Esophagus (tissue), 2 donors: ENCODE data around the gene ARHGEF39. TPM values are rescaled to one million over a fixed set of nuclear protein-coding genes. Genes with fewer than 3 reads are reported as not detected.
"Not testable (repeated sequence)": the region's sequence is repeated elsewhere in the genome, so short reads cannot be mapped to it uniquely, and the experiment has no call there.

ENCODE experiments used
- H3K27ac ChIP-seq, 2 donors: one replicate each; pipeline ENCODE4 v1.5.1; 2013; ENCODE audit warnings: low read depth in 2 of 2, mild to moderate bottlenecking in 2 of 2, inconsistent platforms in 1 of 2, low read length in 1 of 2, moderate library complexity in 1 of 2
- H3K27me3 ChIP-seq, 2 donors: one replicate each; pipeline ENCODE4 v1.6.1; 2013; ENCODE audit warnings: low read length in 2 of 2, control low read depth in 1 of 2, mild to moderate bottlenecking in 1 of 2; ENCODE audit not compliant: insufficient read depth in 2 of 2, control insufficient read depth in 1 of 2
- H3K36me3 ChIP-seq, 2 donors: one replicate each; pipeline ENCODE4 v1.6.1; 2013; ENCODE audit warnings: low read length in 1 of 2; ENCODE audit not compliant: control insufficient read depth in 2 of 2, insufficient read depth in 2 of 2
- H3K4me1 ChIP-seq, 2 donors: one replicate each; pipeline ENCODE4 v1.6.1; 2013; ENCODE audit warnings: low read length in 1 of 2; ENCODE audit not compliant: control insufficient read depth in 2 of 2, insufficient read depth in 2 of 2
- H3K4me3 ChIP-seq, 2 donors: one replicate each; pipeline ENCODE4 v1.5.1; 2013; ENCODE audit warnings: low read length in 2 of 2, mild to moderate bottlenecking in 2 of 2, low read depth in 1 of 2, moderate library complexity in 1 of 2
- H3K9me3 ChIP-seq, 2 donors: one replicate each; pipeline ENCODE4 v1.6.1; 2013; ENCODE audit warnings: mild to moderate bottlenecking in 2 of 2, low read depth in 1 of 2, low read length in 1 of 2, moderate library complexity in 1 of 2; ENCODE audit not compliant: control insufficient read depth in 2 of 2, insufficient read depth in 1 of 2
- WGBS, 2 donors: extraction: QIAGEN DNeasy Blood & Tissue Kit; methylation state at CpG; one replicate each; pipeline ENCODE4 v1.1.7; 2013; 5-methylcytosine and 5-hydroxymethylcytosine counted together
- polyA plus RNA-seq, 2 donors: library from polyadenylated mRNA; stranded (reverse); fragments of 200-250 nt; gene quantifications; one replicate each; pipeline ENCODE4 v1.2.3, GENCODE V29; 2013
- donor health status: healthy with polysubstance abuse.
- donor health status: Bipolar disorder and iron deficiency.

ARHGEF39 gene
- polyA plus RNA-seq, 2 donors = 2.4 to 4.0 TPM

DNA sequence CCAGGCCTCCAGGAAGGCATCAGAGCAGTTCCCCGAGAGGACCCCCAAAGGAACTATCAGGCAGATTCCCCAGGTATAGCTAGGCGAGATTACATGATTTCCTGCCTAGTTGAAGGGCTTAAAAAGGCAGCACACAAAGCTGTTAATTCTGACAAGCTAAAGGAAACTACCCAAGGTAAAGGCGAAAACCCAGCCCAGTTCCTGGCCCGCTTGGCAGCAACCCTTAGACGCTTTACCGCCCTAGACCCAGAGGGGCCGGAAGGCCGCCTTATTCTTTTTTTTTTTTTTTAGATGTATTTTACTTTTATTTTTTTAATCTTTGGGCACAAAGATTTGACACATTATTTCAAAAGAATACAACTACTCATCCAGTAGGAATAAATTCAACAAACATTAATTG, 26.2 kb downstream of the ARHGEF39 start:
- 71 to 74% methylated on average over 7 of the region's 8 CpGs for WGBS, 2 donors
- H3K27ac ChIP-seq, H3K36me3 ChIP-seq, H3K4me3 ChIP-seq, H3K4me1 ChIP-seq, H3K9me3 ChIP-seq, H3K27me3 ChIP-seq: not testable (repeated sequence)

DNA sequence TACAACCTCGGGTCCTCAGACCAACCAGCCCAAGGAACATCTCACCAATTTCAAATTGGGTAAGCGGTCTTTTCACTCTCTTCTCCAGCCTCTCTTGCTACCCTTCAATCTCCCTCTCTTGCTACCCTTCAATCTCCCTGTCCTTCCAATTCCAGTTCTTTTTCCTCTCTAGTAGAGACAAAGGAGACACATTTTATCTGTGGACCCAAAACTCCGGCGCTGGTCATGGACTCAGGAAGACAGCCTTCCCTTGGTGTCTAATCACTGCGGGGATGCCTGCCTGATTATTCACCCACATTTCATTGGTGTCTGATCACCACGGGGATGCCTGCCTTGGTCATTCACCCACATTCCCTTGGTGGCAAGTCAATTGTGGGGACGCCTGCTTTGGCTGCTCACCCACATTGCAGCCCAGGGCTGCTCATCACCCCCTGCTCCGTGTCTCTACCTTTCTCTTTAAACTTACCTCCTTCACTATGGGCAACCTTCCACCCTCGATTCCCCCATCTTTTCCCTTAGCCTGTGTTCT, 27.5 kb downstream of the ARHGEF39 start:
- H3K4me3 ChIP-seq, H3K9me3 ChIP-seq, H3K27ac ChIP-seq, H3K36me3 ChIP-seq, H3K27me3 ChIP-seq, H3K4me1 ChIP-seq: not testable (repeated sequence)
- WGBS, 2 donors = 90 to 95% methylated on average over 9 of the region's 9 CpGs

DNA sequence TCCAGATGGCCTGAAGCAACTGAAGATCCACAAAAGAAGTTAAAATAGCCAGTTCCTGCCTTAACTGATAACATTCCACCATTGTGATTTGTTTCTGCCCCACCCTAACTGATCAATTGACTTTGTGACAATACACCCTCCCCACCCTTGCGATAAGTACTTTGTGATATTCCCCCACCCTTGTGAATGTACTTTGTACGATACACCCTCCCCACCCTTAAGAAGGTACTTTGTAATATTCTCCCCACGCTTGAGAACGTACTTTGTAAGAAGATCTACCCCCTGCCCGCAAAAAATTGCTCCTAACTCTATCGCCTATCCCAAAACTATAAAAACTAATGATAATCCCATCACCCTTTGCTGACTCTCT, 28.1 kb downstream of the ARHGEF39 start:
- WGBS, 2 donors = 94 to 96% methylated on average over 6 of the region's 6 CpGs
- H3K4me3 ChIP-seq, H3K4me1 ChIP-seq, H3K27me3 ChIP-seq, H3K27ac ChIP-seq, H3K9me3 ChIP-seq, H3K36me3 ChIP-seq: not testable (repeated sequence)

DNA sequence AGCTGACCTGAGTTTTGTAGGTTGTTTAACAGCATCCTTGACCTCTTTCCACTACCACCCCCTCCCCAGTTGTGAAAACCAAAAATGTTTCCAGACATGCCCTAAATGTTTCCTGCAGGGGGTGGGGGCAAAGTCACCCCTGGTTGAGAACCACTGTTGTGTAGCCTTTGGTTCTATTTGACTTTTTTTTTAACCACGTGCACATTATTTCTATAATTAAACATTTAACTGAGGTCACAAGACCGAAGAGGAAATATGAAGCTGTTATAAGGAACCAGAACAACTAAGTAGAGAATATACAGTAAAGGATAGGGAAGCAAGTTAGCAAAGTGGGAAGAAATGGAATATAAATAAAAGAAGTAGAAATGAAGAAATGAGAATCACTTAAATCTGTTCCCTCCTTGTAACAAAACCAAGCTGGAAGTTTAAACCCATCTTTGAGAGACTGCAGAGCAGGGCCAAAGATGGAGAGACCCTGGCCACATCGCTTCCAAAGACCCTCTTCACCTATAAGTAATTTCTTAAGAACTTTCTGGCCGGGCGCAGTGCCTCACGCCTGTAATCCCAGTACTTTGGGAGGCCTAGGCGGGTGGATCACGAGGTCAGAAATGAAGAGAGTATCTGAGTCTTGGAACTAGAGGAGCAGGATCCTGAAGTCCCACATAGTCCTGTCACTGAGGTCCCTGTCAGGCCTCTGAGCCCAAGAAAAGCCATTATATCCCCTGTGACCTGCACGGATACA, 28.7 kb downstream of the ARHGEF39 start:
- no peak overlapping the region for H3K4me3 ChIP-seq
- WGBS, 2 donors = 81 to 88% methylated on average over 9 of the region's 9 CpGs
- H3K4me1 ChIP-seq = no peaks in the 10 kb centered on the region

DNA sequence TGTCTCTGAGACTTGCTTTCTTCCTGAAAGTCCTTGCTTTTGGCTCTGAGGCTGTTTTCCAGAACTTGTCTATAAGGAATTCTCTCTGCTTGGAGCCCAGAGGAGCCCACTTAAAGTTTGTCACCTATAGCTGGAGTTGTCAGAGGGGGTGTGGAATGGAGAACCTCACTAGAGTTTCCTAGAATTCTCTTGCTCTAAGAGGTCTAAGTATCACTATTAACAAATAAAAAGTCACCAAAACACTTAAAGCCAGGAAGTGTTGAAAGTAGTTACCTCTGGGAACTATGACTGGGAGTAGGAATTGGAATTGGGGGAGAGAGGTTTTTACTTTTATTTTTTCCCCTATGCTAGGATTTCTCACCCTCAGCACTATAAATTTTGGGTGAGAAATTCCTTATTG, 29.3 kb downstream of the ARHGEF39 start:
- H3K27ac ChIP-seq = no peak overlapping the region
- H3K9me3 ChIP-seq = no peaks in the 10 kb centered on the region

More for the DNA sequence above, 28.7 kb downstream of the ARHGEF39 start:
- H3K9me3 ChIP-seq = no peaks in the 10 kb centered on the region
- H3K27me3 ChIP-seq = no peaks in the 10 kb centered on the region
- H3K36me3 ChIP-seq = peaks cover 0 to 3% of the 10 kb centered on the region in 2 donors
- no peak overlapping the region for H3K27ac ChIP-seq

DNA sequence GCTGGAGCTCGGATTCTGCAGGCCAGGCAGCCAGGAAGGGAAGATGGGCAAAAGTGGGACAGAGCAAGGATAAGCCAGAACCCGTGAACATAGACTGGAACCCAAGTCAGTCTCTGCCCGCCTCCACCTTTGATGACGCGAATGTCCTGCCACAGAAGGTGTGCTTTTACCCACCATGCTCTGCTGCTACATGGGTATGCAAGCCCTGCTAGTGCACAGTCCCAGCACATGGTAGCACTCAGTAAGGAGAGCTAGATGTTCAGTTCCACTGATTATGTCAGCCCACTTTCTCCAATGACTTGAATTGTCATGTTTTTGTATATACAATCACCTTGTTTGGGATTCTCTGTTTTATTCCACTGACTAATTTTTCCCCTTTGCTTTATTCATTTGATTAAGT, 35.4 kb downstream of the ARHGEF39 start:
- Histone ChIP-seq H3K36me3 (no peaks in the 10 kb centered on the region), H3K27ac (no peak overlapping the region), H3K4me1 (no peaks in the 10 kb centered on the region), H3K4me3 (no peak overlapping the region), H3K9me3 (no peaks in the 10 kb centered on the region), H3K27me3 (no peaks in the 10 kb centered on the region)
- WGBS, 2 donors = 84 to 89% methylated on average over 5 of the region's 5 CpGs

More for the DNA sequence above, 29.3 kb downstream of the ARHGEF39 start:
- H3K4me1 ChIP-seq = no peaks in the 10 kb centered on the region
- peaks cover 0 to 3% of the 10 kb centered on the region in 2 donors for H3K36me3 ChIP-seq
- no peak overlapping the region for H3K4me3 ChIP-seq
- no peaks in the 10 kb centered on the region for H3K27me3 ChIP-seq

DNA sequence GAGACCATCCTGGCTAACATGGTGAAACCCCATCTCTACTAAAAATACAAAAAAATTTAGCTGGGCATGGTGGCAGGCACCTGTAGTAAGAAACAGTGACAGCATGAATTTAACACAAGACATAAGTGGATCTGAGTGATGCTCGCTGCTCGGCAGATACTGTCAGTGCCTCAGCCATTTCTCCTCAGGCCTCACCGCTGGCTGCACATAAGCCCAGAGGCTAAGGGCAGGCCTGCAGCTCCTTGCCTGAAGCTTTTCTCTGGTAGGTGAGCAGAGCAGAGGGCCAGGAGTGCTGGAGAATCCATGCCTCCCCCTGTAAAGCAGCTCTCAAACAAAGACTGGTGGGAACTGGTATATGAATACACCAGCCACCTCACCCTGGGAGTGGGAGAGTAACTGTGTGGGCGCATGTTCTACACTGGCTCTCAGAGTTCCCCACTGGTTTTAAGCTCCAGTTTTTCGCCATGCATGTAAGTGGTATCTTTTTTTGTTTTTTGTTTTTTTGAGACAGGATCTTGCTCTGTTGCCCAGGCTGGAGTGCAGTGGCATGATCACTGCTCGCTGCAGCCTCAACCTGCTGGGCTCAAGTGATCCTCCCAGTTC, 36.5 kb downstream of the ARHGEF39 start:
- H3K36me3 ChIP-seq = no peaks in the 10 kb centered on the region
- no peaks in the 10 kb centered on the region for H3K9me3 ChIP-seq
- no peak overlapping the region for H3K27ac ChIP-seq
- H3K27me3 ChIP-seq = no peaks in the 10 kb centered on the region
- H3K4me1 ChIP-seq = no peaks in the 10 kb centered on the region
- no peak overlapping the region for H3K4me3 ChIP-seq
- 93 to 98% methylated on average over 6 of the region's 6 CpGs for WGBS, 2 donors

DNA sequence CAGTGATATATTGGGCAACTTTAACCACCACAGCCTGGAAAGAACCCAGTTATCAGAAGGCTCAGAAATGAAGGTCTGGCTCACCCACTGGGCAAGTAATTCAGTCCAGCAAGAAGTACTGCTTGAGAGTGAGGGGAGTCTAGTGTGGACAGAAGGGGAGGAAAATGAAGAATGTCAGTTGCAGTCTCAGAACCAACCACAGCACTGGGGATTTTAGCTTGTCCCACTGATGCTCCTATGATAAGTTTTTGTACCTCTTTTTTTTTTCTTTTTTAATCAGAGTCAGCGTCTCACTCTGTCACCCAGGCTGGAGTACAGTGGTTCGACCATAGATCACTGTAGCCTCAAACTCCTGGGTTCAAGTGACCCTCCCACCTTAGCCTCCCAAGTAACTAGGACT, 37.4 kb downstream of the ARHGEF39 start:
- Histone ChIP-seq H3K4me1 (no peaks in the 10 kb centered on the region), H3K27me3 (no peaks in the 10 kb centered on the region), H3K27ac (no peak overlapping the region), H3K36me3 (no peaks in the 10 kb centered on the region), H3K4me3 (no peak overlapping the region), H3K9me3 (no peaks in the 10 kb centered on the region)
- 85 to 89% methylated on average over 2 of the region's 2 CpGs for WGBS, 2 donors

DNA sequence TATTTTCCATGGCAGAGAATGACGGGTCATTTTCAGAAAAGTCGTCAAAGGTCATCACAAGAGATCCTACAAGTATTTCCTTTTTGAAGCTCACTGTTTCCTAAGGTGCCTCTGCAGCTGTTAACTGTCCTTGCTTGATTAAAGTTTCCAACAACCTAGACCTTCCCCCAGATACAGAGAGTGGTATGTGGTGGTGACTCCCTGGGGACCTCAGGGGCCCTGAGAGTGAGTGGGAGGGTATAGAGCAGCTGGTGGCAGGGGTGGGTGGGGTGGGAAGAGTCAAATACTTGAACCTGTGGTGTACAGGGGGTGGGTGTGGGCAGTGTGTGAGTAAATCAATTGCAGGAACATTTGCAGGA, 45.2 kb downstream of the ARHGEF39 start:
- Histone ChIP-seq H3K27ac (no peak overlapping the region), H3K36me3 (no peaks in the 10 kb centered on the region), H3K9me3 (no peaks in the 10 kb centered on the region), H3K4me1 (peaks cover 0 to 6% of the 10 kb centered on the region in 2 donors), H3K4me3 (no peak overlapping the region), H3K27me3 (no peaks in the 10 kb centered on the region)
- WGBS, 2 donors = 55 to 59% methylated on average over 2 of the region's 2 CpGs
